GM23248 (cell line): ENCODE measurements around the gene PDE4B. TPM values are rescaled to one million over a fixed set of nuclear protein-coding genes. Genes with fewer than 3 reads are reported as not detected.
A peak's percentile ranks its signal among the peaks of the same experiment; 100 is the strongest.

Experiments used
- DNase-seq: peaks from one replicate; pipeline ENCODE4 v3.0.0-alpha.2; 2015
- H2AFZ ChIP-seq: fragments of 200-600 bp; sonication (generic); 2 replicates; pipeline ENCODE4 v1.6.1; 2016; ENCODE audit warnings: antibody characterized with exemption
- H3F3A ChIP-seq: fragments of 200-600 bp; sonication (generic); 2 replicates; pipeline ENCODE4 v1.6.1; 2016; ENCODE audit warnings: mild to moderate bottlenecking, antibody characterized with exemption, mixed run types; ENCODE audit not compliant: insufficient read depth
- H3K27ac ChIP-seq: fragments of 200-600 bp; sonication (generic); 2 replicates; pipeline ENCODE4 v1.5.1; 2016; ENCODE audit warnings: mild to moderate bottlenecking
- H3K27me3 ChIP-seq: fragments of 200-600 bp; sonication (generic); replicated peaks from 2 replicates; pipeline ENCODE4 v1.6.1; 2016; ENCODE audit warnings: mild to moderate bottlenecking; ENCODE audit not compliant: insufficient read depth
- H3K36me3 ChIP-seq: fragments of 200-600 bp; sonication (generic); 2 replicates; pipeline ENCODE4 v1.6.1; 2016; ENCODE audit warnings: low read depth, mild to moderate bottlenecking
- H3K4me1 ChIP-seq: fragments of 200-600 bp; sonication (generic); 2 replicates; pipeline ENCODE4 v1.6.1; 2016; ENCODE audit warnings: mild to moderate bottlenecking; ENCODE audit not compliant: insufficient read depth
- H3K4me2 ChIP-seq: fragments of 200-600 bp; sonication (generic); one replicate; pipeline ENCODE4 v1.6.1; 2016; ENCODE audit warnings: mild to moderate bottlenecking; ENCODE audit not compliant: unreplicated experiment
- H3K4me3 ChIP-seq: fragments of 200-600 bp; sonication (generic); 2 replicates; pipeline ENCODE4 v1.5.1; 2016; ENCODE audit warnings: mild to moderate bottlenecking
- H3K79me2 ChIP-seq: fragments of 200-600 bp; sonication (generic); 2 replicates; pipeline ENCODE4 v1.6.1; 2016; ENCODE audit warnings: mild to moderate bottlenecking; ENCODE audit not compliant: insufficient read depth
- H3K9ac ChIP-seq: fragments of 200-600 bp; sonication (generic); 2 replicates; pipeline ENCODE4 v1.6.1; 2016; ENCODE audit warnings: mild to moderate bottlenecking
- H3K9me2 ChIP-seq: fragments of 200-600 bp; sonication (generic); 2 replicates; pipeline ENCODE4 v1.6.1; 2016; ENCODE audit warnings: mixed run types, mild to moderate bottlenecking, moderate library complexity; ENCODE audit not compliant: insufficient read depth
- H3K9me3 ChIP-seq: fragments of 200-600 bp; sonication (generic); one replicate; pipeline ENCODE4 v1.6.1; 2017; ENCODE audit warnings: low read depth
- H4K20me1 ChIP-seq: fragments of 200-600 bp; sonication (generic); 2 replicates; pipeline ENCODE4 v1.6.0; 2016; ENCODE audit not compliant: insufficient read depth
- EZH2 ChIP-seq: fragments of 200-600 bp; sonication (generic); IDR thresholded peaks from 2 replicates; pipeline ENCODE4 v1.6.1; 2018; ENCODE audit warnings: antibody characterized with exemption, mild to moderate bottlenecking; ENCODE audit not compliant: insufficient read depth, poor library complexity, severe bottlenecking
- EZH2phosphoT487 ChIP-seq: fragments of 200-600 bp; sonication (generic); IDR thresholded peaks from 2 replicates; pipeline ENCODE4 v1.6.1; 2018; ENCODE audit warnings: antibody characterized with exemption, moderate library complexity, mild to moderate bottlenecking, low read depth; ENCODE audit not compliant: insufficient read depth
- WGBS, 2 experiments: methylation state at CpG; one replicate each; pipeline ENCODE4 v1.1.6; 2015 to 2017; ENCODE audit warnings: low lambda C conversion rate in 2 of 2, low coverage in 1 of 2; ENCODE audit errors: missing lambda C conversion rate in 2 of 2; 5-methylcytosine and 5-hydroxymethylcytosine counted together
- in situ Hi-C: fragments of 300-500 bp; cut with MboI; formaldehyde crosslinking; loops from 2 replicates; pipeline ENCODE4 v1.15.0; 2020
- polyA plus RNA-seq: library from polyadenylated mRNA; unstranded; fragments of >200 nt; fragmentation: Nextera tagmentation; extraction: Ambion mirVana; gene quantifications from 2 replicates; pipeline ENCODE4 v1.2.1, GENCODE V29; 2016
- total RNA-seq: library from RNA; depleted of rRNA; stranded (reverse); fragments of >200 nt; shearing (Covaris generic); gene quantifications from 2 replicates; pipeline ENCODE4 v1.2.3, GENCODE V29; 2014

Gene PDE4B
- total and polyA plus RNA-seq, 2 experiments from 2014 or later: 19.9 to 36.2 TPM

GRCh38 chr1:65788762-65789161 lies 3.9 kb upstream of the PDE4B start:
- no peak overlapping the region for H3K4me3 ChIP-seq
- H3F3A ChIP-seq: peaks cover 15% of the 10 kb centered on the region
- no peak overlapping the region for H3K27ac ChIP-seq
- H3K4me2 ChIP-seq: no peak overlapping the region
- H3K79me2 ChIP-seq: no peaks in the 10 kb centered on the region
- no peak overlapping the region for H3K9ac ChIP-seq
- H4K20me1 ChIP-seq: no peaks in the 10 kb centered on the region
- H3K9me3 ChIP-seq: no peaks in the 10 kb centered on the region
- H3K36me3 ChIP-seq: no peaks in the 10 kb centered on the region
- H3K27me3 ChIP-seq: no peaks in the 10 kb centered on the region
- H3K4me1 ChIP-seq: peaks cover 13% of the 10 kb centered on the region; the same call in 1 of the 2 replicates
- no peak for DNase-seq
- H2AFZ ChIP-seq: no peak overlapping the region
- in situ Hi-C loops: no loop called here
- no peaks in the 10 kb centered on the region; the same call in 1 of the 2 replicates for H3K9me2 ChIP-seq
- TF ChIP-seq EZH2phosphoT487: no peak
- no peak for TF ChIP-seq EZH2

GRCh38 chr1:65791396-65791795 lies 1.3 kb upstream of the PDE4B start:
- Histone ChIP-seq H3K4me1 (peaks cover 20% of the 10 kb centered on the region; the same call in 1 of the 2 replicates), H3K36me3 (no peaks in the 10 kb centered on the region), H3K4me3 (peak overlapping the region; percentile 77; the same call in 1 of the 2 replicates), H3K9ac (no peak overlapping the region), H3K4me2 (no peak overlapping the region), H2AFZ (no peak overlapping the region), H3K9me3 (no peaks in the 10 kb centered on the region), H3K9me2 (no peaks in the 10 kb centered on the region; the same call in 1 of the 2 replicates), H4K20me1 (no peaks in the 10 kb centered on the region), H3F3A (peaks cover 26% of the 10 kb centered on the region), H3K79me2 (peaks cover 13% of the 10 kb centered on the region; the same call in 1 of the 2 replicates), H3K27me3 (no peaks in the 10 kb centered on the region), H3K27ac (no peak overlapping the region)
- peak; percentile 65 for DNase-seq
- TF ChIP-seq EZH2: no peak
- no peak for TF ChIP-seq EZH2phosphoT487
- 26 to 34% methylated on average over 4 of the region's 4 CpGs for WGBS, 2 experiments
- in situ Hi-C loops: no loop called here

GRCh38 chr1:65791801-65792668 lies 660 bp upstream of the PDE4B start:
- Histone ChIP-seq H2AFZ (peak overlapping the region; percentile 91), H4K20me1 (no peaks in the 10 kb centered on the region), H3K27me3 (no peaks in the 10 kb centered on the region), H3K9me2 (no peaks in the 10 kb centered on the region), H3F3A (peaks cover 26% of the 10 kb centered on the region), H3K79me2 (peaks cover 17% of the 10 kb centered on the region; the same call in 1 of the 2 replicates), H3K36me3 (no peaks in the 10 kb centered on the region), H3K9ac (peak overlapping the region; percentile 72), H3K4me3 (peak overlapping the region; percentile 77), H3K4me2 (peak overlapping the region; percentile 98), H3K4me1 (peaks cover 20% of the 10 kb centered on the region; the same call in 1 of the 2 replicates), H3K9me3 (no peaks in the 10 kb centered on the region), H3K27ac (no peak overlapping the region)
- peak; percentile 51 for DNase-seq
- in situ Hi-C loops: no loop called here
- TF ChIP-seq EZH2phosphoT487 (no peak), EZH2 (no peak)
- 8 to 9% methylated on average over 25 to 33 of the region's 35 CpGs for WGBS, 2 experiments

- Histone ChIP-seq H3K36me3 (no peaks in the 10 kb centered on the region), H3K27me3 (no peaks in the 10 kb centered on the region), H3K9ac (peak overlapping the region; percentile 72), H2AFZ (peak overlapping the region; percentile 91), H3K4me2 (peak overlapping the region; percentile 98), H3K9me3 (no peaks in the 10 kb centered on the region), H4K20me1 (no peaks in the 10 kb centered on the region), H3K4me3 (peak overlapping the region; percentile 77), H3K27ac (no peak overlapping the region), H3K79me2 (peaks cover 24% of the 10 kb centered on the region), H3K4me1 (peaks cover 20% of the 10 kb centered on the region; the same call in 1 of the 2 replicates), H3F3A (peaks cover 26% of the 10 kb centered on the region), H3K9me2 (no peaks in the 10 kb centered on the region)
- TF ChIP-seq EZH2phosphoT487: no peak
- TF ChIP-seq EZH2: no peak
- peak; percentile 48 for DNase-seq
- in situ Hi-C loops: no loop called here
- 6% methylated on average over 17 to 20 of the region's 20 CpGs for WGBS, 2 experiments
Measured at GRCh38 chr1:65793359-65793732, 651 bp downstream of the PDE4B start.
